OCI-LY7 (cell line): ENCODE measurements around the gene RAB37. TPM values are rescaled to one million over a fixed set of nuclear protein-coding genes. Genes with fewer than 3 reads are reported as not detected.

ENCODE experiments used
- BruUV-seq: library from RNA; stranded (reverse); fragments of 400-500 nt; replicated peaks from 2 replicates; lab custom pipeline; 2021; lab: Mats Ljungman, UMichigan
- CTCF ChIA-PET: fragments of 300-600 bp; sonication (Branson Sonifier 250); formaldehyde crosslinking; loops from one replicate; lab custom pipeline; 2022; ENCODE audit warnings: antibody characterized with exemption; ENCODE audit not compliant: unreplicated experiment; lab: Charles Lee
- POLR2A ChIA-PET: fragments of 300-600 bp; sonication (Branson Sonifier 250); formaldehyde crosslinking; loops from one replicate; lab custom pipeline; 2022; ENCODE audit warnings: antibody characterized with exemption; lab: Charles Lee
- DNase-seq: peaks from one replicate; pipeline ENCODE4 v3.0.0-alpha.2; 2015; ENCODE audit warnings: low spot score
- H2AFZ ChIP-seq: fragments of 200-600 bp; sonication (generic), shearing (Covaris generic); 2 replicates; pipeline ENCODE4 v1.6.1; 2014; ENCODE audit warnings: mild to moderate bottlenecking, antibody characterized with exemption, low read length, moderate library complexity
- H3K27ac ChIP-seq: fragments of 200-600 bp; sonication (generic); 2 replicates; pipeline ENCODE4 v1.5.1; 2014; ENCODE audit warnings: mixed run types, low read depth, mild to moderate bottlenecking, moderate library complexity, low read length, inconsistent platforms; ENCODE audit not compliant: poor library complexity, severe bottlenecking
- H3K36me3 ChIP-seq: fragments of 200-600 bp; sonication (generic); 2 replicates; pipeline ENCODE4 v1.6.1; 2014; ENCODE audit warnings: mild to moderate bottlenecking, antibody characterized with exemption, low read length, moderate library complexity, mixed read lengths; ENCODE audit not compliant: insufficient read depth
- H3K4me1 ChIP-seq: fragments of 200-600 bp; sonication (generic); 2 replicates; pipeline ENCODE4 v1.5.1; 2014; ENCODE audit warnings: mild to moderate bottlenecking, low read length; ENCODE audit not compliant: insufficient read depth, poor library complexity, severe bottlenecking
- H3K4me2 ChIP-seq: fragments of 200-600 bp; sonication (generic); 2 replicates; pipeline ENCODE4 v1.6.1; 2014; ENCODE audit warnings: mild to moderate bottlenecking, low read length
- H3K4me3 ChIP-seq: fragments of 200-600 bp; sonication (generic); 2 replicates; pipeline ENCODE4 v1.5.1; 2014; ENCODE audit warnings: mild to moderate bottlenecking, low read depth, low read length; ENCODE audit not compliant: poor library complexity, severe bottlenecking
- H3K79me2 ChIP-seq: fragments of 200-600 bp; sonication (generic); 2 replicates; pipeline ENCODE4 v1.6.1; 2016; ENCODE audit warnings: low read depth, mild to moderate bottlenecking, low read length, moderate library complexity, mixed read lengths; ENCODE audit not compliant: insufficient read depth
- H3K9me2 ChIP-seq: fragments of 200-600 bp; sonication (generic); 2 replicates; pipeline ENCODE4 v1.6.1; 2016; ENCODE audit warnings: mild to moderate bottlenecking, low read length, mixed read lengths; ENCODE audit not compliant: insufficient read depth
- H3K9me3 ChIP-seq: fragments of 200-600 bp; sonication (generic); 2 replicates; pipeline ENCODE4 v1.6.1; 2014; ENCODE audit warnings: mild to moderate bottlenecking, mixed run types, low read length, mixed read lengths
- H4K20me1 ChIP-seq: fragments of 200-600 bp; sonication (generic); 2 replicates; pipeline ENCODE4 v1.6.1; 2014; ENCODE audit warnings: mild to moderate bottlenecking, antibody characterized with exemption, low read length, moderate library complexity, mixed read lengths; ENCODE audit not compliant: insufficient read depth
- EZH2phosphoT487 ChIP-seq: fragments of 200-600 bp; sonication (generic); IDR thresholded peaks from 2 replicates; pipeline ENCODE4 v1.6.1; 2018; ENCODE audit warnings: low read depth, borderline replicate concordance, mild to moderate bottlenecking, mixed run types, antibody characterized with exemption, low read length, moderate library complexity, mixed read lengths
- intact Hi-C: fragments of 100-400 bp; cut with micrococcal nuclease; formaldehyde crosslinking; loops from one replicate; pipeline ENCODE4 v1.10.0; 2022; ENCODE audit not compliant: unreplicated experiment
- total RNA-seq, 2 experiments: library from RNA; depleted of rRNA in 1 of 2; stranded (reverse); fragments of >200 nt in 1 of 2; shearing (Covaris generic) in 1 of 2; gene quantifications; 2 replicates each; pipeline ENCODE4 v1.2.3, GENCODE V29; 2014 to 2022
- TF ChIP-seq, protein P1 (sequence below): fragments of 200-600 bp; sonication (generic); conservative IDR thresholded peaks from 2 replicates; pipeline ENCODE4 v1.5.1; 2014; ENCODE audit warnings: mild to moderate bottlenecking, antibody characterized with exemption, low read length, moderate library complexity, mixed read lengths

RAB37 gene
- total RNA-seq, 2 experiments from 2014 or later: 6.3 to 12.7 TPM

DNA sequence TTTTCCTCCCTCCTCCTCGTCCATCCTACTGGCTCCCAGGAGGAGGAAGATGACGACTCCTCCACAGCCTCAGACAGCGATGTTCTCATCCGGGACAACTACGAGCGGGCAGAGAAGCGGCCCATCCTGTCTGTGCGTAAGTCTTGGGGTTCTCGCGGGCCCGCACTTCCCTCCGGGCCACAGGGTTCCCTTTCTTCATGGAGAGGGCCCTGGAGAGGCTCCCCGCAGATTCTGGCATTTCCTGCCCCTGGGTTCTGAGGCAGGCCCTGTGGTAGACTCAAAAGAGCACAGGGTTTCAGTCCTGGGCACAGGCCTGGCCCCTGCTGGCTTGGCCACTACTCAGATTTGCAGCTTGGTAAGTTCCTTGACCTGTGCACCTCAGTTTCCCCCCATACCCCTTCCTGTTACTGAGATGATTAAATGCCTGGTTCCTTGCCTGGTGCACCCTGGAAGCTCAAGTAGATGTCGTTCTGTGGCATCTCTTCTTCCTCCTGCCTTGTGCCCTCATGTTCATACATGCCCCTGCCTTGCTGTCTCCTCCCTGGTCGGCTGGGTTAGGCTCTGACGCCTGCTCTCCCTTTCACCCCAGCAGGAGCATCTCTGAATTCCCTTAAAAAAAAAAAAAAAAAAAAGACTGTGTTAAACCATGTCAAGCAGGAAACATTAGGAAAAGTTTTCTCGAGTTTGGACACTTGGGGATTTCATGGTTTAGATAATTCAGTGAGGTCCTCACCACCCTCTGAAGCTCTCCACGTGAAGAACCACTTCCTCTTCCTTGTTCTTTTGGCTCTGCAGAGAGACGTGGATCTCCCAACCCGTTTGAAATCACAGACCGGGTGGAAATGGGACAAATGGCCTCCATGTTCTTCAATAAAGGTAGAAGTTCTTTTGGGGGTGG, 53.4 kb downstream of the RAB37 start:
- Histone ChIP-seq H3K27ac (no peak overlapping the region), H2AFZ (no peak overlapping the region), H3K36me3 (peaks cover 14% of the 10 kb centered on the region; the same call in 1 of the 2 replicates), H3K4me3 (no peak overlapping the region), H3K9me3 (no peaks in the 10 kb centered on the region), H3K4me2 (no peak overlapping the region), H3K9me2 (no peaks in the 10 kb centered on the region), H3K79me2 (no peaks in the 10 kb centered on the region), H3K4me1 (peaks cover 14% of the 10 kb centered on the region), H4K20me1 (0 out of 2 replicates have a peak, but pooled peaks cover 3% of the 10 kb centered on the region)
- TF ChIP-seq EZH2phosphoT487: no peak
- TF ChIP-seq, protein P1, sequence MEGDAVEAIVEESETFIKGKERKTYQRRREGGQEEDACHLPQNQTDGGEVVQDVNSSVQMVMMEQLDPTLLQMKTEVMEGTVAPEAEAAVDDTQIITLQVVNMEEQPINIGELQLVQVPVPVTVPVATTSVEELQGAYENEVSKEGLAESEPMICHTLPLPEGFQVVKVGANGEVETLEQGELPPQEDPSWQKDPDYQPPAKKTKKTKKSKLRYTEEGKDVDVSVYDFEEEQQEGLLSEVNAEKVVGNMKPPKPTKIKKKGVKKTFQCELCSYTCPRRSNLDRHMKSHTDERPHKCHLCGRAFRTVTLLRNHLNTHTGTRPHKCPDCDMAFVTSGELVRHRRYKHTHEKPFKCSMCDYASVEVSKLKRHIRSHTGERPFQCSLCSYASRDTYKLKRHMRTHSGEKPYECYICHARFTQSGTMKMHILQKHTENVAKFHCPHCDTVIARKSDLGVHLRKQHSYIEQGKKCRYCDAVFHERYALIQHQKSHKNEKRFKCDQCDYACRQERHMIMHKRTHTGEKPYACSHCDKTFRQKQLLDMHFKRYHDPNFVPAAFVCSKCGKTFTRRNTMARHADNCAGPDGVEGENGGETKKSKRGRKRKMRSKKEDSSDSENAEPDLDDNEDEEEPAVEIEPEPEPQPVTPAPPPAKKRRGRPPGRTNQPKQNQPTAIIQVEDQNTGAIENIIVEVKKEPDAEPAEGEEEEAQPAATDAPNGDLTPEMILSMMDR: no peak
- DNase-seq: no peak
- ChIA-PET CTCF (interaction anchor here (0.5 to 2.9 kb wide), 12 partner anchors 43 to 1096 kb away, joined by 3 to 38 read pairs (median 6); no protein-coding TSS in a partner anchor), POLR2A (interaction anchor here (0.7 to 1.9 kb wide), 5 partner anchors 14 to 75 kb away, joined by 3 to 7 read pairs (median 5); partner anchors contain the start of gene NAT9)
- no TSS peak for BruUV-seq
- intact Hi-C loops: loop anchor here (1.0 to 2.0 kb wide), 2 partner anchors 72 to 168 kb away; no protein-coding TSS in a partner anchor

DNA sequence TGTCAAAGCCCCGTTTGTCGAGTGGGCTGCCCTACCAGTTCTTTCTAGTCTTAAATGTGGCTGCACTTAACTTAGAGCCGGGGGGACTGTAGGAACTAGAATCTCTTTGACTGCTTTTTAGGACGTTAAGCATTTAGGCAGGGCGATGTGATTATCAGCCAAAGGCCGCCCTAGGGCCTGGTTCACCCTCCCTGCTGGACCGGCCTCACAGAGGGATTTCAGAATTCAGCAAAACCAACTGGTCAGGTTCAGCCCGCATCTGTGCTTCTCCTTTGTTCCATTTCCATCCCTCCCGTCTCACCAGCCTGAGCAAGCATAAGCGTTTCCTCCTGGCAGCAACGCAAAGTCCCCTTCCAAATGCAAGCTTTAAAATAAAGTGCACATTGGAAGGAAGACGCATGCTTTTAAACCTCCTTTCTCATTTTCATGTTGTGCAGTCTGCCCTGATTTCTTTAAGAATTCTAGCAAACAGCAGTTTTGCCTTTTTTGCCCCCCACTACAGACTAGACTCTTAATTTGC, 55.6 kb downstream of the RAB37 start:
- H3K36me3 ChIP-seq: peaks cover 14% of the 10 kb centered on the region; the same call in 1 of the 2 replicates
- no TSS peak for BruUV-seq
- intact Hi-C loops: no loop called here
- no peak overlapping the region for H3K4me2 ChIP-seq
- H4K20me1 ChIP-seq: no peaks in the 10 kb centered on the region
- ChIA-PET POLR2A (interaction anchor here (0.5 to 0.9 kb wide), 3 partner anchors 15 to 338 kb away, joined by 3 read pairs; no protein-coding TSS in a partner anchor), CTCF (interaction anchor here (0.9 to 1.1 kb wide), 2 partner anchors 40 to 73 kb away, joined by 3 to 5 read pairs; no protein-coding TSS in a partner anchor)
- H3K4me3 ChIP-seq: no peak overlapping the region
- no peaks in the 10 kb centered on the region for H3K9me3 ChIP-seq
- H3K79me2 ChIP-seq: no peaks in the 10 kb centered on the region
- no peak overlapping the region for H3K27ac ChIP-seq
- TF ChIP-seq EZH2phosphoT487: no peak
- TF ChIP-seq, protein P1: no peak
- H3K4me1 ChIP-seq: peaks cover 8% of the 10 kb centered on the region
- H3K9me2 ChIP-seq: no peaks in the 10 kb centered on the region
- no peak overlapping the region for H2AFZ ChIP-seq
- DNase-seq: no peak
